ENCODE data around the gene ISM2. TPM values are rescaled to one million over a fixed set of nuclear protein-coding genes. Genes with fewer than 3 reads are reported as not detected.

Gene ISM2
- total RNA-seq, 1 donor from 2014 or later: not detected

DNA sequence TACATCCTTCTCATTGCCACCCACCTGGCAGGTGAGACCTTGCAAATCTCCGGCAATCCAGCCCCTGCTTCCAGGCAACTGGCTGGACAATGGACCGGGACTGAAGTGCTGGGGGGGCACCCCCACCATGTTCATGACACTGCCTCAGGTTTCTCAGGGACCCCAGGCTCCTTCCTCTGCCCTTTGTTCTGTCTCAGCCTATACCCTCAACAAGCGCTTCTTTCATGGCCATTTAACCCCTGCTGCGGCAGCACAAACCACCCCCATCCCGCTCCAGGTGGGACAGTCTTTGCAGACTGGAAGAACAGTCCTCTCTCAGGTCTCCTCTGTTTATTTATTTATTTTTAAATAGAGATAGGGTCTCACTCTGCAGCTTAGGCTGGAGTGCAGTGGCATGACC, 7.6 kb downstream of the ISM2 start:
- Histone ChIP-seq H3K36me3 (no peaks in the 10 kb centered on the region), H3K4me3 (no peak overlapping the region), H3K9me3 (no peaks in the 10 kb centered on the region), H3K27ac (no peak overlapping the region), H3K4me1 (no peaks in the 10 kb centered on the region), H3K27me3 (no peaks in the 10 kb centered on the region)
- no peak for DNase-seq (ENCODE audit: low spot score in 2 of 2)
- intact Hi-C loops (cut with DNase I): no loop called here
- TF ChIP-seq, protein P1, sequence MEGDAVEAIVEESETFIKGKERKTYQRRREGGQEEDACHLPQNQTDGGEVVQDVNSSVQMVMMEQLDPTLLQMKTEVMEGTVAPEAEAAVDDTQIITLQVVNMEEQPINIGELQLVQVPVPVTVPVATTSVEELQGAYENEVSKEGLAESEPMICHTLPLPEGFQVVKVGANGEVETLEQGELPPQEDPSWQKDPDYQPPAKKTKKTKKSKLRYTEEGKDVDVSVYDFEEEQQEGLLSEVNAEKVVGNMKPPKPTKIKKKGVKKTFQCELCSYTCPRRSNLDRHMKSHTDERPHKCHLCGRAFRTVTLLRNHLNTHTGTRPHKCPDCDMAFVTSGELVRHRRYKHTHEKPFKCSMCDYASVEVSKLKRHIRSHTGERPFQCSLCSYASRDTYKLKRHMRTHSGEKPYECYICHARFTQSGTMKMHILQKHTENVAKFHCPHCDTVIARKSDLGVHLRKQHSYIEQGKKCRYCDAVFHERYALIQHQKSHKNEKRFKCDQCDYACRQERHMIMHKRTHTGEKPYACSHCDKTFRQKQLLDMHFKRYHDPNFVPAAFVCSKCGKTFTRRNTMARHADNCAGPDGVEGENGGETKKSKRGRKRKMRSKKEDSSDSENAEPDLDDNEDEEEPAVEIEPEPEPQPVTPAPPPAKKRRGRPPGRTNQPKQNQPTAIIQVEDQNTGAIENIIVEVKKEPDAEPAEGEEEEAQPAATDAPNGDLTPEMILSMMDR (IDR thresholded peaks at IDR 0.05): no peak

GRCh38 chr14:77490347-77490986, 8.1 kb downstream of the ISM2 start:
- H3K9me3 ChIP-seq: no peaks in the 10 kb centered on the region
- H3K4me1 ChIP-seq: no peaks in the 10 kb centered on the region
- no peaks in the 10 kb centered on the region for H3K36me3 ChIP-seq
- H3K4me3 ChIP-seq: no peak overlapping the region
- TF ChIP-seq, protein P1 (IDR thresholded peaks at IDR 0.05): no peak
- H3K27me3 ChIP-seq: no peaks in the 10 kb centered on the region
- no peak overlapping the region for H3K27ac ChIP-seq
- intact Hi-C loops (cut with DNase I): no loop called here
- no peak for DNase-seq (ENCODE audit: low spot score in 2 of 2)

DNA sequence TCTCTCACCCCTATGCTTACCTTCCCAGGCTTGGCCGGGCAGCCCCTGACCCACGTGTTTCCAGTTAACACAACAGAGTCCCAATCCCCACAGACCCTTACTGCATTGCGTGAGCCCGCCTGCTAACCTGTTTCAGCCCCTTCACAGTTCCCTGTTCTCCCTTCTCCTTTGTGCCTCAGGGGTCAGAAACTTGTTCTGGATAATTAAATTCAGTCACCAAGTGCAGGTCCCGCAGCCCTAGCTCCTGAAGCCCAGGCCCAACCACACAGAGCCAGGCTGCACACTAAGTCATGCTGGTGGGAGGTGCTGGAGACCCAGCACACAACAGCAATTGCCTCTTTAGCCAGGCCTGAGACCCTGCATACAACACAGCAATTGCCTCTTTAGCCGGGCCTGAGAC, 9.6 kb downstream of the ISM2 start:
- H3K36me3 ChIP-seq: no peaks in the 10 kb centered on the region
- H3K4me1 ChIP-seq: no peaks in the 10 kb centered on the region
- intact Hi-C loops (cut with DNase I): no loop called here
- H3K4me3 ChIP-seq: no peak overlapping the region
- TF ChIP-seq, protein P1 (IDR thresholded peaks at IDR 0.05): no peak
- DNase-seq (ENCODE audit: low spot score in 2 of 2): no peak
- H3K27me3 ChIP-seq: no peaks in the 10 kb centered on the region
- H3K27ac ChIP-seq: no peak overlapping the region
- no peaks in the 10 kb centered on the region for H3K9me3 ChIP-seq

DNA sequence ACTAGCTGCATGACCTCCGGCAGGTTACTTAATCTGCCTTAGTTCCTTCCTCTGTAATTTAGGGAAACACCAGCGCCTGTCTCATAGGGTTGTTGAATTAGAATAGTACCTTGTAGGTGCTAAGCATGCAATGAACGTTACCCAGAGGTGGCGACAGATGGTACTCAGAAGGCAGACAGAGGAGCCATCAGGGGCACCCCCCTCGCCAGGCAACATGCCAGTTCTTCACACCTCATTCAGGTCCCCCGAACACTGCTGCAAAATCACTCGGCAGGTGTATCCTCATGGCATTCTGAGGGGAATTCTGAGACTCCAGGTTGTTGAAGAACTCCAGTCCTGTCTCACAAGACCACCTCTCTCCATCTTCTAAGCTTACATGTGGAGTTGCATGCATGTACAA, 10.1 kb downstream of the ISM2 start:
- no peak overlapping the region for H3K27ac ChIP-seq
- no peaks in the 10 kb centered on the region for H3K4me1 ChIP-seq
- intact Hi-C loops (cut with DNase I): no loop called here
- H3K4me3 ChIP-seq: no peak overlapping the region
- no peaks in the 10 kb centered on the region for H3K9me3 ChIP-seq
- DNase-seq (ENCODE audit: low spot score in 2 of 2): no peak
- H3K27me3 ChIP-seq: no peaks in the 10 kb centered on the region
- no peaks in the 10 kb centered on the region for H3K36me3 ChIP-seq
- TF ChIP-seq, protein P1 (IDR thresholded peaks at IDR 0.05): no peak

DNA sequence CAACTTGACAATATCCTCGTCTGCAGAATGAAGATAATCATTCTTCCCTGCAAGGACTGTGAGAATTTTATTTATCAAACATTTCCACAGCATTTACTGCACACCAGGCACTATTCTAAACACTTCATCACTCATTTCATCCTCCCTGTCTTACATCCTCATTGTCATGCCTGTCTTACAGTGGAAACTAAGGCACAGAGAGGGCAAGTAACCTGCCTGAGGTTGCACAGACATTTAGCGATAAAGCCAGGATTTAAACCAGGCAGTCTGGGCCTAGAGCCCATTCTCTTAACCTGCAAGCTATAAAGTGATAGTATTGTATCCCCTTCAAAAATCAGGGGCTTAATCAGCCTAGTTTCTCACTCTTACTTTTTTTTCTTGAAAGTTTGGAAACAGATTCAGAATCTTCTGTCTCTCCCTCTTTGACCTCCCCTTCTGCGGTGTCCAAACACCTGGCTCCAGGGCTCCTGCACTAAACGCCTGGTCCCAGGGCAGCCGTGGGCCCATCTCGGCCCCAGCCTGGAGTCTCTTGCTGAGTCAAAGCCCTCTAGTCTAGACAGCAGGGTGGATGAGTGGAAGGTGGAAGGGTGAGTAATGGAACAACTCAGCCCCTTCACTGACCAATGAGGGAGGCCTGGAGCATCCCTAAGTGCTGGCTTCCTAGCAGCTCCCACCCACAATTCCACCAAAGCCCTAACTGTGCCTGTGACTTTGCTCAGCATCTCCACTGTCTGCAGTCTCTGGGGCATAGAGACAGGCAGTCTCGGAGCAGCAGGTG, 12.5 kb downstream of the ISM2 start:
- intact Hi-C loops (cut with DNase I): no loop called here
- H3K9me3 ChIP-seq: no peaks in the 10 kb centered on the region
- TF ChIP-seq, protein P1 (IDR thresholded peaks at IDR 0.05): no peak
- no peaks in the 10 kb centered on the region for H3K36me3 ChIP-seq
- no peak overlapping the region for H3K27ac ChIP-seq
- DNase-seq (ENCODE audit: low spot score in 2 of 2): no peak
- H3K4me3 ChIP-seq: no peak overlapping the region
- H3K27me3 ChIP-seq: no peaks in the 10 kb centered on the region
- H3K4me1 ChIP-seq: no peaks in the 10 kb centered on the region

Data from ascending aorta (tissue), 2 donors.